NB4 (cell line): ENCODE results near the gene CYB5RL.

Experiments used
- DNase-seq: peaks from one replicate; pipeline ENCODE4 v3.0.0; 2010; ENCODE audit warnings: low read depth
- H3K4me3 ChIP-seq: one replicate; pipeline ENCODE4 v1.5.1; 2011; ENCODE audit warnings: mild to moderate bottlenecking, low read depth, low read length, moderate library complexity
- CTCF ChIP-seq: IDR thresholded peaks from one replicate; pipeline ENCODE4 v1.5.1; 2012; ENCODE audit warnings: low read depth, low read length
- MYC ChIP-seq: IDR thresholded peaks from 2 replicates; pipeline ENCODE4 v1.6.1; 2011; ENCODE audit warnings: low read depth, low read length
- POLR2A ChIP-seq: IDR thresholded peaks from 2 replicates; pipeline ENCODE4 v1.6.1; 2011; ENCODE audit warnings: mild to moderate bottlenecking; ENCODE audit not compliant: insufficient read length; ENCODE audit errors: extremely low read depth
- TF ChIP-seq, protein P1 (sequence below): IDR thresholded peaks from 2 replicates; pipeline ENCODE4 v1.6.1; 2011; ENCODE audit warnings: low read depth, low read length

The CYB5RL gene

DNA sequence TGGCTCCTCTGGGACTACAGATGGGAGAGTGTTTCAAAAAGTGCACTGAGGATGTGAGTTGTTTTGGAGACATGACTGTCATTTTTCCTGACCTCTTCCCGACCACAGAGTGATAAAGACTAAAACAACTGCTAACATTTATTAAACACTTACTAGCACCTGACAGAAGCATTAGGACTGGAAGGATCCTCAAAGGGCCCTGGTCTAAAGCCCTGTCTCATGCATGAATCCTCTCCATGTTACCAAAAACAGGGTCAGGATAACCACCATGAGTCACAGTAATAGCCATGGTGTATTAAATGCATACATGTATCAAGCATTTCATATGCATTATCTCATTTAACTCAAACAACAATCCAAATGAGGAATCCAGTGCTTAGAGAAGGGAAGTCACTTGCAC, 11.5 kb downstream of the CYB5RL start:
- no peak for DNase-seq
- TF ChIP-seq CTCF, result no peak
- no peak for TF ChIP-seq POLR2A
- TF ChIP-seq, protein P1, sequence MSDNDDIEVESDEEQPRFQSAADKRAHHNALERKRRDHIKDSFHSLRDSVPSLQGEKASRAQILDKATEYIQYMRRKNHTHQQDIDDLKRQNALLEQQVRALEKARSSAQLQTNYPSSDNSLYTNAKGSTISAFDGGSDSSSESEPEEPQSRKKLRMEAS, result no peak
- TF ChIP-seq MYC, result no peak
- no peak overlapping the region for H3K4me3 ChIP-seq

DNA sequence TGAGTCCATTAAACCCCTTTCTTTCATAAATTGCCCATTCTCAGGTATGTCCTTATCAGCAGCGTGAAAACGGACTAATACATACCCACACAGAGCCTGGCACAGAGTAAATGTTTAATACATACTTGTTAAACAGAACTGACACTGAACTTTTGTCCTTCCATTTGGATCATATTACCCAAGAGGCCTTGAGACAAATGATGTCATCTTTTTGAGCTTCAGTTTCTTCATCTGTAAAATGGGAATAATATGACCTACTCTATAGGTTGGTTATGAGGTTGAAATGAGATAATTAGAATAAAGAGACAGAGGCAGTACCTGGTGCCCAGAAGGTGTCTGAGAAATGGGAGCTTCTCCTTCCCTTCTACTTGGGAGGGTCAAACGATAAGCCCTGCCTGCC, 13.8 kb downstream of the CYB5RL start:
- no peak overlapping the region for H3K4me3 ChIP-seq
- DNase-seq, result no peak
- TF ChIP-seq CTCF (no peak), POLR2A (no peak), MYC (no peak)
- TF ChIP-seq, protein P1, result no peak

GRCh38 chr1:54180701-54181360, 19.0 kb downstream of the CYB5RL start:
- H3K4me3 ChIP-seq, result no peak overlapping the region
- TF ChIP-seq, protein P1, result no peak
- TF ChIP-seq POLR2A (no peak), MYC (no peak), CTCF (no peak)
- no peak for DNase-seq

DNA sequence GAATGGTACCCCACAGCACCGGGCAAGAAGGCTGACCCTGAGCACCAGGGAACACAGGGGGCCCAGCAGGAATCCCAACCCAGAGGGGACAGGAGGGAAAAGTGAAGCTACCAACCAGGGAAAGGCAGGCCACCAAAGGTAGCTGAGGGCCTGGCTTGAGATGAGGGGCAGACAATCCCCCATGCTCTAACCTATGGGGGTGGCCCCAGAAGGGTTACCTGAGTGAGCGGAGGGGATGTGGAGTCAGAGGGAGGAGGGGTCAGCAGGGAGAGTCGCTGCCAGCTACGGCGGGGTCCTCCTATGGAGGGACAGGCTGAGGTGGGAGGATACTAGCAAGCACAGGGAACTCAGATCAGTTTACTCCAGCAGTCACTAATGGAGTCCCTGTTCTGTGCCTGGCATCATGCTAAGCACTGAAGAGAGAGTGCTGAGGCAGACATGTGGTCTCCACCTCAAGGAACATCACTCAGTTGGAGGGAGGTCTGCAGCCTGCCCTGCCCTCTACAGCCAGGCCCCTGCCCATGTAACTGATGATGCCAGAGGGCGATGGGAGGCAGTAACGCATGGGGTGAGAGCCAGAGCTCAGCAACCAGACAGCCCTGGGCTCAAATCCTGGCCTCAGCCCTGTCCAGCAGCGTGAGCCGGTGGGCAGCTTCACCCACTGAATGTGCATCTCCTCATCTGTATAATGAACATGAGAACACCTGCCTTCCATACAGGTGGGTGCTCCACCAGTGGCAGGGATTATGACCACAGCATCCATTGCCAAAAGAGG, 21.3 kb downstream of the CYB5RL start:
- DNase-seq, result no peak
- H3K4me3 ChIP-seq, result no peak overlapping the region
- TF ChIP-seq, protein P1, result no peak
- TF ChIP-seq MYC (no peak), POLR2A (no peak), CTCF (no peak)

DNA sequence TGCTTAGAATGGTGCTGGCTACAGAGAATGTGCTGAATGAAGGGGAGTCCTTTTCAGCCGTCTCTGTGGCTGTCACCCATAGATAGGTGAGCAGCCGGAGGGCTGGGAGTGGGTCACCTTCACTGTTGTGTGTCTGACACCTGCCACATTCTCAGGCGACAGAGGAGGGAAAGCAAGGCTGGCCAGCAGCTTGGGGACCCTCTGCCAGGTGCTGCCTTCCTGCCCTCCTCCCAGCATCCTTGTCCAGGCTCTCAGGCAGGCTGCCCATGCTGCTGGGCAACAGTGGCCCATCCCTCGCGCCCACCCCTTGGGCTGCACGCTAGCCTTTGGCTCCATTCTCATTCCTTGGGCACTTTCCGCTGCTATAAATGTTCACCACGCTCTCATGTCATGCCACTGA, 22.1 kb downstream of the CYB5RL start:
- no peak overlapping the region for H3K4me3 ChIP-seq
- TF ChIP-seq CTCF (no peak), MYC (no peak), POLR2A (no peak)
- TF ChIP-seq, protein P1, result no peak
- DNase-seq, result no peak
